Motor neuron (in vitro differentiated cells): Measurements from ENCODE around the gene KRT25. TPM values are rescaled to one million over a fixed set of nuclear protein-coding genes. Genes with fewer than 3 reads are reported as not detected.

Experiments
- ATAC-seq, 8 experiments: fragments of 200-7000 bp; cut with Tn5 transposase; replicated peaks in 6 of 8; 2 replicates each; pipeline ENCODE4 v1.8.0; 2021; ENCODE audit warnings: mild to moderate bottlenecking in 8 of 8, moderate library complexity in 8 of 8
- H3K27ac ChIP-seq, 2 donors: fragments of 250-450 bp; sonication (Bioruptor Pico); 2 replicates each; pipeline ENCODE4 v1.9.0; 2021; ENCODE audit warnings: antibody characterized with exemption in 2 of 2, mild to moderate bottlenecking in 2 of 2, moderate library complexity in 1 of 2
- H3K4me1 ChIP-seq, 2 donors: fragments of 250-450 bp; sonication (Bioruptor Pico); replicated peaks in 1 of 2; 2 replicates each; pipeline ENCODE4 v1.6.1; 2021; ENCODE audit warnings: antibody characterized with exemption in 2 of 2, mild to moderate bottlenecking in 2 of 2, moderate library complexity in 1 of 2
- H3K4me3 ChIP-seq, 5 donors: fragments of 250-450 bp; sonication (Bioruptor Pico); 2 replicates each; pipeline ENCODE4 v1.9.0; 2021; ENCODE audit warnings: antibody characterized with exemption in 5 of 5, mild to moderate bottlenecking in 5 of 5, moderate library complexity in 4 of 5
- WGBS, 10 experiments: fragments of 450-650 bp; shearing (Covaris generic); methylation state at CpG; one replicate each; pipeline ENCODE4 v1.0.0; 2022; 5-methylcytosine and 5-hydroxymethylcytosine counted together
- in situ Hi-C, 9 experiments: fragments of 400-800 bp; cut with MboI; loops; one replicate each; pipeline ENCODE4 v1.15.0; 2021; ENCODE audit warnings: low sequenced_read_pairs in 9 of 9, low pct_unique_long_range_greater_than_20kb in 2 of 9; ENCODE audit not compliant: unreplicated experiment in 9 of 9
- total RNA-seq, 8 experiments: library from RNA; unstranded; fragments of 300-600 nt; gene quantifications; 2 replicates each; pipeline versions ENCODE4 v1.2.3 to v1.2.4, GENCODE V29; 2022

The KRT25 gene
- total RNA-seq, 8 experiments from 2014 or later = not detected

DNA sequence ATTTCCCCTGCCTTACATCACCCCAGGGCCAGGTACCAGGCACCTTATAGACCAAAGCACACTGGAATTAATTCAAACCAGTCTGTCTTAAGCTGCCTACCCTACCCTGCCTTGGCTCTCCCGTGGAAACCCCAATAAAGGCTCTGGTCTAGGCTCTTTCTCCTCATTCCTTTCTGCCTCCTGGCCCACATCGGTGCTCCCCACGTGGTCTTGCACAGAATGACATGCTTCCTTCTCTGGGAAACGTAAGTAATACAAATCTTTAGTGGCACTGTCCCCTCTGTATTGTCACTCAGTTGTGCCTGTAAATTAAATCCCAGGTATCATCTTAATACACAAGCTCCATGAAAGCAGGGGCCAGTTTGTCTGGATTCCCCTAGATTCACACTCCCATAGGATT lies 16.6 kb downstream of the KRT25 start:
- in situ Hi-C loops = no loop called here
- Histone ChIP-seq H3K27ac (no peak overlapping the region), H3K4me3 (no peak overlapping the region), H3K4me1 (no peaks in the 10 kb centered on the region)
- ATAC-seq = no peak
- WGBS, 10 experiments = 0 to 67% (median 60%) methylated on average over 1 to 3 of the region's 4 CpGs; no CpG with 5 or more reads in 3 of the 10 experiments

DNA sequence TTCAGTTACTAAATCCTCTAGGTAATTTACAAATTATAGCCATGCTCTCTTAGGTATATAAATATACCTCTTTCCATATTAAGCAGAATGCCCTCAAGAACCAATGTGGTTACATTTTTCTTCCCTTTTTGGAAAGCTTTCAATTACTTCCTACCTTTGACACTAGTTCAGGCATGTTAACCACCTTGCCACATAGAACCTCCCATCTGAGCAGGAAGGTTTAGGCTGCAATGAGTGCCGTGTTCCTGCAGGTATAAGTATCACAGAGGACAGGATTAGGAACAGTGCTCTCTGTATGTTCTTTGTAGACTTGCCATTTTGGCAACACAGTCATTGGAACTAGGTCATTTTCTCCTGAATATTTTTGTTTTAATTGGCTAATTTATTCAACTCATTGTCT lies 20.1 kb downstream of the KRT25 start:
- H3K4me3 ChIP-seq = no peak overlapping the region
- WGBS, 10 experiments = 40 to 86% (median 71%) methylated on average over 1 of the region's 1 CpG; no CpG with 5 or more reads in 5 of the 10 experiments
- no peak for ATAC-seq
- no peak overlapping the region for H3K27ac ChIP-seq
- no peaks in the 10 kb centered on the region for H3K4me1 ChIP-seq
- in situ Hi-C loops = no loop called here

DNA sequence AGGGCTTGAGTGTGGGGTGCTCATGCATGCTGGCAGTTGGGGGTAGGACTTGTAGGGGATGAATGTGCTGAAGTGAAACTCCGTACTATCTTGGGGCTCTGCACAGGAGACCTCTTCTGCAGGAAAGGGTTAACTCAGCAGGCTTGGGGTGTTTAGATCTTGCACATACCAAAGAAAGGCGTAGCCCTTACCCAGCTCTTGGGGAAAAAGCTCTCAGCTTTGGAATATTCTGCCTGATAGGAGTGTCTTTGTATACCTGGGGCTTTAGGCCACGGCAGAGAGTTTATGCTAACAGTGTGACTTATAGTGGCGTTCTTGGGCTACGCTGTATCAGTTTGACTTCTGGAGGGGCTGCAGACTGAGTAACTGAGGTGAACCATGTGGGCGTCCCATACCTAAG lies 21.1 kb downstream of the KRT25 start:
- WGBS, 10 experiments = 45 to 100% (median 70%) methylated on average over 1 to 5 of the region's 6 CpGs; no CpG with 5 or more reads in 2 of the 10 experiments
- in situ Hi-C loops = no loop called here
- Histone ChIP-seq H3K4me3 (no peak overlapping the region), H3K4me1 (no peaks in the 10 kb centered on the region), H3K27ac (no peak overlapping the region)
- ATAC-seq = peak in 3 of 8 experiments; percentile 31 to 74 (median 51)

DNA sequence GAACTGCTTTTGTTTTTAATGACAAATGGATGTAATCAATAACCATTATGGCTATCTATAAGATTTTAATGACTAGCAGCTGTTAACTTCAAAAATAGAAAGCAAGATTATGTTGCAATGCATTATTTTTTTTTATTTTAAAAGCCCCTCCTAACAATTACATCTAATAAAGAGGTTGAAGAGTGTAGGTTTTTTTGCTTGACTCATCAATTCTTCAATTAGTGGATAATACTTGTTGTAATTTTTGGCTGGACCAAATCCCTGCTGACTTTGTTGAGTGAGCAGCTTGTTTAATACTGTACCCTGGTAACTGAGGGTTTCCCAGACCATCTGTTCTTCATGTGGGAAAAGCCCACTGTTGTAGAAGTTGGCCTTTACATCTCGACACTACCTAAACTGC lies 24.2 kb downstream of the KRT25 start:
- Histone ChIP-seq H3K27ac (no peak overlapping the region), H3K4me1 (no peaks in the 10 kb centered on the region), H3K4me3 (no peak overlapping the region)
- in situ Hi-C loops = no loop called here
- WGBS, 10 experiments = 13 to 71% (median 48%) methylated on average over 1 of the region's 1 CpG; no CpG with 5 or more reads in 2 of the 10 experiments
- no peak for ATAC-seq

DNA sequence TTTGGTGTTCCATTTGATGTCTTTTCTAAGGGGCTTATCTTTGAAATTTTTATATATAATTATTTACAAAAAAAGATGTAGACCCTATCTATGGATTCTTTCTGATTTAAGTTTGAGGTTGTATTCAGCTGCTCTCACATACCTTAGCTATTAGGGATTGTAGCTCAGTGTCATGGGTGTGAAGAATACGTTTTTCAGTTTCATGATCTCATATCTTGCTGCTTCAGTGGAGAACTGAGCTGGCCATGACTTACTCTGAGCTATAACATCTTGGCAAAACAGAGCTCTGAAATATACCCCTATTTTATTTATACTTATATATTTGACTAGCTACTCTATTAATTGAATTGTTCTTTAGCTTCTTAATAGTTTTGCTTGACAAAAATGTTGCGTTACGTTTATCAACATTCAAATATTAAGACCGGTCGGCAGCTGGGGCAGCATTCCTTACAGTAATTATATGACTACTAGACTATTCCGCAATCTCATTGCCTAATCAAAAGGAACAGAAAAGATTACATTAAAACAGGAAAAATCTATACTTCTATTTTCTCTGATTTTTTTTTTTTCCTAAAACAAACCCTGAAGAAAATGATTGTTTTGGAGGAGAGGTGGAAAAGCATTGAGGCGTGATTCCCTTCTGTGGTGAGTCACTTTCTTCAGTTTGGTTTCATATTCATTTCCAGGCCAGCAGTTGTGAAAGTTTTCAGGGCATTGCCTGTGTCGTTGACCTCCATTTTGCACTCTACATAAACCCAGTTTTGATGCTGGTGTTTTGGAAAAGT lies 27.5 kb downstream of the KRT25 start:
- 48 to 100% (median 80%) methylated on average over 4 to 8 of the region's 8 CpGs for WGBS, 10 experiments
- in situ Hi-C loops = no loop called here
- H3K27ac ChIP-seq = no peak overlapping the region
- ATAC-seq = peak in 2 of 8 experiments; percentile 93 to 94
- H3K4me1 ChIP-seq = no peaks in the 10 kb centered on the region
- no peak overlapping the region for H3K4me3 ChIP-seq

DNA sequence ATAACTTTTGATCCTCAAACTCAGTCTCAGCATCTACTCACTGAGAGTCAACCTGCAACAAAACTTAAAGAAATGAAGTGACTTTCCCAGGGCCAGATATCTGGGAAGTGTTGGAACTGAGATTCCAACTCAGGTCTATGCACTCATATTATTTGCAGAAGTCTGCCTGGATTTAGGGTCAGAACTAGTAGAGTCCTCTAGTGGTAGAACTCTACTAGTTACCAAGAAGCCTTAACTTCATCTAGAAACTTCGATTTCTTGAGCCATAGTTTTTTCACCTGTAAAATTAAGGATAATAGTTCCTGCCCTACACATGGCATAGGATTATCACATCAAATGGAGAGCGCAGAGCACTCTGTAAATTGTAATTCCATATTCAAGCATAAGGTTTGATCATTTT lies 28.2 kb downstream of the KRT25 start:
- WGBS, 10 experiments = 0 to 100% (median 50%) methylated on average over 1 to 2 of the region's 2 CpGs; no CpG with 5 or more reads in 1 of the 10 experiments
- peak in 1 of 8 experiments; percentile 16 for ATAC-seq
- in situ Hi-C loops = no loop called here
- Histone ChIP-seq H3K4me1 (no peaks in the 10 kb centered on the region), H3K4me3 (no peak overlapping the region), H3K27ac (no peak overlapping the region)

DNA sequence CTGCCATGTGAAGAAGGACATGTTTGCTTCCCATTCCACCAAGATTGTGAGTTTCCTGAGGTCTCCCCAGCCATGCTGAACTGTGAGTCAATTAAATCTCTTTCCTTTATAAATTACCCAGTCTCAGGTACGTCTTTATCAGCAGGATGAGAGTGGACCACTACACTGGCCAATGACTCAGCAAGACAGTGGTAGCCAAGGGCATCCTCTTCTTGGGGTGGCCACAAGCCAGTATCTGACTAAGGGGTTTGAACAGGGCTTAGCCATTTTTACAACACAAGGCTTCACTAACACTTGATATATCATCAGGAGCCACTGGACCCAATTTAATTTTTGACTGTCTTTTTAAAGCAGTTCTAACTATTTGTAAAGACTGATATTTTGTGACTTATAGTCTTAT lies 30.5 kb downstream of the KRT25 start:
- no peak overlapping the region for H3K4me3 ChIP-seq
- WGBS, 10 experiments = 13 to 86% (median 60%) methylated on average over 1 of the region's 1 CpG; no CpG with 5 or more reads in 5 of the 10 experiments

DNA sequence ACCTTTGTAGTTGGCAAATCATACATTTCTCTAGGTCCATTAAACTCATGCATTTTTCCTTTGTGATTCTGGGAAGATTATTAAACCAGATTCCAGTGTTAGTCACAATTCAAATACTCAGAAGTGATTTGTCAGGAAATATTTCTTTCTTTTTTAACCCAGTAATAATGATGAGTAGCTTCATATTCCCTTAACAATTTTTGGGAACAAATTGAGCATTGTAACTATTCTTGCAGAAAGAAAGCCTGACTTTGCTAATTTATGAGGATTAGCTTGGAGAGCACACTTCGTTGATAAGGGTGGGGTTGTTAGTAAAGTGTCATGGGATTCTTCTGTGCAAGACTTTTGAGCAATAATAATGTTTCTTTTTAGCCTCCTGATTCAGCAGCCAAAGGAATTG lies 32.9 kb downstream of the KRT25 start:
- H3K27ac ChIP-seq = no peak overlapping the region
- H3K4me3 ChIP-seq = no peak overlapping the region
- 0 to 75% (median 36%) methylated on average over 1 of the region's 1 CpG; no CpG with 5 or more reads in 4 of the 10 experiments for WGBS, 10 experiments
- no peaks in the 10 kb centered on the region for H3K4me1 ChIP-seq
- in situ Hi-C loops = no loop called here
- peak in 2 of 8 experiments; percentile 39 to 60 for ATAC-seq

More for the DNA sequence above, 30.5 kb downstream of the KRT25 start:
- ATAC-seq = no peak
- in situ Hi-C loops = no loop called here
- H3K4me1 ChIP-seq = no peaks in the 10 kb centered on the region
- no peak overlapping the region for H3K27ac ChIP-seq

DNA sequence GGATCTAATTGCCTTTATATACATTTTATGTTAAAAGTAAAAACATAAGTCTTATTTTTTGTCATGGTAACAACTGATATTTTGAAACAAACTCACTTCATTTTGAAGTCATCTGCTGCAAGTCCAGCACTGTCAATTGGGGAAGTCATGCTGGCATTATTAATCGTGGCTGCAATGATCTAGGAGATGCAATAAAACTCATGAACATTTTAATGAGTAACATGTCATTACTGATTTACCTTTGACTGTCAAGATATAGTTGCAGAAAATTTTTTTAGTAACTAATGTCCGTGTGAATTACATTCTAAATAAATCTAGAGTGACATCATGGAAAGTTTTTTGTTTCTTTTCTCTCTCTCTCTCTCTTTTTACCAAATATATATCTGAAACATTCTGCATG lies 34.2 kb downstream of the KRT25 start:
- no peak for ATAC-seq

DNA sequence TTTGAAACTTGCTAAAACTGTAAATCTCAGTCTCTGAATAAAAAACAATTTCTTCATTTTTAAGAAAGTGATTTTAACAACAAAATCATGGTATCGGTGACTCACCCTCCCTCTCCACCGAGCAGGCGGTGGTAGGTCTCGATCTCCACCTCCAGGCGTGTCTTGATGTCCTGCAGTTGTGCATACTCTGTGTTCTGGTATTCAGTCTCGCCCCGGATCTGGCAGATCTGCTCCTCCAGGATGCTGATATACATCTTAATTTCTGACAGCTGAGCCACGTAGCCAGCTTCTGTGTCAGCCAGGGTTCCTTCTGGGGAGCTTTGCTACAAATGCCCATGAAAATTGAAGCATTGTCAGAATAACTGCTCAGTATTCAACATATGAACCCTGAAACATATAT lies 36.2 kb downstream of the KRT25 start:
- ATAC-seq = peak in 3 of 8 experiments; percentile 82 to 98 (median 88)

More for the DNA sequence above, 34.2 kb downstream of the KRT25 start:
- Histone ChIP-seq H3K27ac (no peak overlapping the region), H3K4me1 (no peaks in the 10 kb centered on the region), H3K4me3 (no peak overlapping the region)
- 7 to 89% (median 62%) methylated on average over 1 to 2 of the region's 2 CpGs for WGBS, 10 experiments
- in situ Hi-C loops = no loop called here

DNA sequence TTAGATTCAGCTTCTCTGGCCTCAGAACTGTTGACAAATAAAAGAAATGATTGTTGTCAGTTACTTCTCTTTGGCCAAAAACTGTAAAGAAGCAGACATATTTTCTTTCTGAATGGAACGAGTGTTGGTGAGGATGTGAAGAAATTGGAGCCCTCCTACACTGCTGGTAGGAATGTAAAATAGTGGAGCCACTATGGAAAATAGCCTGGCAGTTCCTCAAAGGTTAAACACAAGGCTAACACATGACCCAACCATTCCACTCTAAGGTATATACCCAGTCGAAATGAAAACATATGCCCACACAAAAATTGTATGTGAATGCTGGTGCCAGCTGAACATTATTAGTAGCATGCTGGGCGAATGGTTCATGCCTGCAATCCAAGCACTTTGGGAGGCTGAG lies 37.4 kb downstream of the KRT25 start:
- in situ Hi-C loops = no loop called here
- WGBS, 10 experiments = 0 to 74% (median 60%) methylated on average over 1 to 3 of the region's 3 CpGs; no CpG with 5 or more reads in 3 of the 10 experiments
- no peak overlapping the region for H3K4me3 ChIP-seq
- no peak overlapping the region for H3K27ac ChIP-seq
- H3K4me1 ChIP-seq = no peaks in the 10 kb centered on the region
- ATAC-seq = no peak

More for the DNA sequence above, 36.2 kb downstream of the KRT25 start:
- Histone ChIP-seq H3K27ac (no peak overlapping the region), H3K4me1 (no peaks in the 10 kb centered on the region), H3K4me3 (no peak overlapping the region)
- in situ Hi-C loops = no loop called here
- WGBS, 10 experiments = 0 to 100% (median 61%) methylated on average over 1 to 8 of the region's 8 CpGs

DNA sequence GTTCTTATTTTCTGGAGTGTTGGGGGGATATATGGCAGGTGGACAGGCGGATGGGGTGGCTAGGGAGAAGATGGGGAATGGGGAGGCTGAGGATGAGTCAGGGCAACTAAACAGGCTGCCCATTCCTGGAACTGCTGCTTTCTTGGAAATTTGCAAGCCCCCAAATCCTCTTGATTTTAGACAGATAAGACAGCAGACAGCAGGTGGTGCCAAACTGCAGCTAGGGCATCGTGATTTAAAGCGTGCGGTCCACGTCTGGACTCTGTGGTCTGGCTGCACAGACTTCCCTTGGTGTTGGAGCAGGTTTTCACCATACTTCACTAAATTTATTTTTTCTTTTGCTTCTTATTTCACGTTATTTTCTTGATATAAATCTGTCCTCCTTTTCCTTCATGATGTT lies 40.7 kb downstream of the KRT25 start:
- peak in 1 of 8 experiments; percentile 22 for ATAC-seq
- Histone ChIP-seq H3K4me1 (no peaks in the 10 kb centered on the region), H3K4me3 (no peak overlapping the region), H3K27ac (no peak overlapping the region)
- in situ Hi-C loops = no loop called here
- 10 to 79% (median 33%) methylated on average over 1 to 5 of the region's 6 CpGs; no CpG with 5 or more reads in 3 of the 10 experiments for WGBS, 10 experiments

DNA sequence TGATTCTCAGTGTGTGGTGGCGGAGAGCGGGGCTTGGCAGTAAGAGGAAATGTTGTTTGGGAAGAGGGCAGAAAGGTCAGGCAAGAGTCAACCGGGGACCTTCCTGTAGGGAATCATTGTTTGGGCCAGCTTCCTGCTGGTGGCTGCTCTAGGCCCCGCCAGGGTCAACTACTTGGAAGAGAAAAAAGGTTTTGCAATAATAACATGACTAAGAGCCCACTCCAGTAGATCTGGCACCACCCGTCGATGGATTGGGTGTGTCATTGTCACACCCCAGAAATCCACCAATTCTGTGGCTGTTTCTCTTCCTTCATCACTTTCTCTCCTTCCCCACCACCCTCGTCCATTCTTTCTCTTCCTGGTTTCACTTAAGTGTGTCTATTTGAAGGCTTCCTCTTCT lies 47.4 kb downstream of the KRT25 start:
- Histone ChIP-seq H3K27ac (no peak overlapping the region), H3K4me1 (no peaks in the 10 kb centered on the region), H3K4me3 (no peak overlapping the region)
- peak in 2 of 8 experiments; percentile 13 to 16 for ATAC-seq
- in situ Hi-C loops = no loop called here
- WGBS, 10 experiments = 50 to 80% (median 71%) methylated on average over 1 to 7 of the region's 7 CpGs; no CpG with 5 or more reads in 2 of the 10 experiments

DNA sequence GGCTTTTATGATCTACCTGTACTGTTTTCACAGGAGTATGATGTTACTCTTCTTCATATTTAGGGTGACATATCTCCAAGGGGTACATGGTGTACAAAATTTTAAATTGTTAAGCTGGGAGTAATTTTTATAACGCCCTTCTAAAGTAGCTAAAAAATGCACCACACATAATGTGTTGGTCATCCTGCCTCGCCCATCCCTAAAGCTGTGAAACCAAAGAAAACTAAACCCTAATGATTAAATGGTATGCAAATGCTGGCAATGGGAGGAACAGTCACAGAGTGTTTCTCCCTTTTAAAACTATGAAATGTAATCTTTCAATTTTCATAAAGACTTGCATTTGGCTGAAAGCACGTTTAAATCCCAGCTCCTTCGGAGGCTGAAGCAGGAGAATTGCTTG lies 49.5 kb downstream of the KRT25 start:
- 0 to 83% (median 37%) methylated on average over 1 to 4 of the region's 4 CpGs for WGBS, 10 experiments

More for the DNA sequence above, 49.5 kb downstream of the KRT25 start:
- Histone ChIP-seq H3K27ac (no peak overlapping the region), H3K4me1 (no peaks in the 10 kb centered on the region), H3K4me3 (no peak overlapping the region)
- in situ Hi-C loops = no loop called here
- ATAC-seq = peak in 3 of 8 experiments; percentile 97 to 99 (median 98)
